Measurements from ENCODE around the gene TOPORS.
A peak's percentile ranks its signal among the peaks of the same experiment; 100 is the strongest.

Gene TOPORS

GRCh38 chr9:32589083-32589723 is 36.8 kb upstream of the TOPORS start:
- in situ Hi-C loops (cut with HindIII; ENCODE audit: low sequenced_read_pairs) = no loop called here
- DNase-seq (ENCODE audit: low read depth, low spot score) = peak; percentile 69
- no peak overlapping the region for H3K4me3 ChIP-seq (ENCODE audit: low read depth, low read length)
- TF ChIP-seq CTCF (IDR thresholded peaks at IDR 0.05; ENCODE audit: low read depth, low read length) = peak; percentile 67

GRCh38 chr9:32587901-32588300 is 35.5 kb upstream of the TOPORS start:
- DNase-seq (ENCODE audit: low read depth, low spot score) = peak; percentile 32
- no peak overlapping the region for H3K4me3 ChIP-seq (ENCODE audit: low read depth, low read length)
- in situ Hi-C loops (cut with HindIII; ENCODE audit: low sequenced_read_pairs) = no loop called here
- TF ChIP-seq CTCF (IDR thresholded peaks at IDR 0.05; ENCODE audit: low read depth, low read length) = peak; percentile 13

GRCh38 chr9:32584784-32585183 is 32.4 kb upstream of the TOPORS start:
- DNase-seq (ENCODE audit: low read depth, low spot score) = no peak
- no peak for TF ChIP-seq CTCF (IDR thresholded peaks at IDR 0.05; ENCODE audit: low read depth, low read length)
- in situ Hi-C loops (cut with HindIII; ENCODE audit: low sequenced_read_pairs) = no loop called here
- H3K4me3 ChIP-seq (ENCODE audit: low read depth, low read length) = no peak overlapping the region

- in situ Hi-C loops (cut with HindIII; ENCODE audit: low sequenced_read_pairs) = no loop called here
- TF ChIP-seq CTCF (IDR thresholded peaks at IDR 0.05; ENCODE audit: low read depth, low read length) = peak; percentile 71
- DNase-seq (ENCODE audit: low read depth, low spot score) = peak; percentile 78
- no peak overlapping the region for H3K4me3 ChIP-seq (ENCODE audit: low read depth, low read length)
Measured at GRCh38 chr9:32581512-32582143, 29.2 kb upstream of the TOPORS start.

GRCh38 chr9:32580631-32581300 is 28.4 kb upstream of the TOPORS start:
- in situ Hi-C loops (cut with HindIII; ENCODE audit: low sequenced_read_pairs) = no loop called here
- no peak for DNase-seq (ENCODE audit: low read depth, low spot score)
- no peak overlapping the region for H3K4me3 ChIP-seq (ENCODE audit: low read depth, low read length)
- no peak for TF ChIP-seq CTCF (IDR thresholded peaks at IDR 0.05; ENCODE audit: low read depth, low read length)

GRCh38 chr9:32579706-32580331 is 27.4 kb upstream of the TOPORS start:
- in situ Hi-C loops (cut with HindIII; ENCODE audit: low sequenced_read_pairs) = no loop called here

More at GRCh38 chr9:32579706-32580331, 27.4 kb upstream of the TOPORS start:
- TF ChIP-seq CTCF (IDR thresholded peaks at IDR 0.05; ENCODE audit: low read depth, low read length) = peak; percentile 97
- DNase-seq (ENCODE audit: low read depth, low spot score) = peak; percentile 50
- H3K4me3 ChIP-seq (ENCODE audit: low read depth, low read length) = no peak overlapping the region

All from astrocyte of the spinal cord (primary cell).